ENCODE results near the gene WDR37. TPM values are rescaled to one million over a fixed set of nuclear protein-coding genes. Genes with fewer than 3 reads are reported as not detected.

The WDR37 gene
- total RNA-seq, 1 experiment from 2014 or later = 9.6 TPM

- intact Hi-C loops (cut with micrococcal nuclease; ENCODE audit: unreplicated experiment) (no loop called here), in situ Hi-C loops (cut with HindIII; ENCODE audit: low pct_unique_long_range_greater_than_20kb, low sequenced_read_pairs) (no loop called here)
- Histone ChIP-seq H3K9me3 (ENCODE audit: control insufficient read depth, insufficient read depth, low read depth, low read length) (no peaks in the 10 kb centered on the region), H3K27ac (ENCODE audit: low read length) (no peak overlapping the region), H3K36me3 (ENCODE audit: control insufficient read depth, insufficient read depth, low read length) (no peaks in the 10 kb centered on the region), H3K4me1 (ENCODE audit: control insufficient read depth, insufficient read depth, low read length) (no peaks in the 10 kb centered on the region), H3K27me3 (ENCODE audit: control insufficient read depth, insufficient read depth, low read length) (no peaks in the 10 kb centered on the region), H3K4me3 (ENCODE audit: low read depth in 2 of 2, low read length in 2 of 2) (no peak overlapping the region)
- ChIA-PET CTCF (no interaction called here), POLR2A (no interaction called here)
- TF ChIP-seq SIN3A (IDR thresholded peaks at IDR 0.05; ENCODE audit: borderline replicate concordance, insufficient read depth, low read depth, low read length) = no peak
- TF ChIP-seq CTCF (IDR thresholded peaks at IDR 0.05) = no peak; the same call in 1 of the 2 replicates
- no peak for TF ChIP-seq REST (IDR thresholded peaks at IDR 0.05; ENCODE audit: insufficient read depth in 1 of 2, low read depth in 2 of 2, low read length in 1 of 2)
- no peak for TF ChIP-seq TCF7L2 (IDR thresholded peaks at IDR 0.05; ENCODE audit: low read depth, low read length)
- no peak for TF ChIP-seq POLR2AphosphoS5 (IDR thresholded peaks at IDR 0.05; ENCODE audit: low read depth, low read length)
- no peak for ATAC-seq
- no TSS peak for BruUV-seq (replicated peaks)
- no peak for DNase-seq (ENCODE audit: low read depth, low spot score)
These were observed 45.8 kb downstream of the WDR37 start for GRCh38 chr10:1101946-1102345.

GRCh38 chr10:1102416-1102815, 46.2 kb downstream of the WDR37 start:
- H3K36me3 ChIP-seq (ENCODE audit: control insufficient read depth, insufficient read depth, low read length) = no peaks in the 10 kb centered on the region
- H3K27ac ChIP-seq (ENCODE audit: low read length) = no peak overlapping the region
- TF ChIP-seq CTCF (IDR thresholded peaks at IDR 0.05) (no peak), POLR2AphosphoS5 (IDR thresholded peaks at IDR 0.05; ENCODE audit: low read depth, low read length) (no peak), TCF7L2 (IDR thresholded peaks at IDR 0.05; ENCODE audit: low read depth, low read length) (no peak), SIN3A (IDR thresholded peaks at IDR 0.05; ENCODE audit: borderline replicate concordance, insufficient read depth, low read depth, low read length) (no peak), REST (IDR thresholded peaks at IDR 0.05; ENCODE audit: insufficient read depth in 1 of 2, low read depth in 2 of 2, low read length in 1 of 2) (no peak)
- intact Hi-C loops (cut with micrococcal nuclease; ENCODE audit: unreplicated experiment) (no loop called here), in situ Hi-C loops (cut with HindIII; ENCODE audit: low pct_unique_long_range_greater_than_20kb, low sequenced_read_pairs) (no loop called here)
- ChIA-PET POLR2A (no interaction called here), CTCF (no interaction called here)
- BruUV-seq (replicated peaks) = no TSS peak
- no peak for ATAC-seq
- DNase-seq (ENCODE audit: low read depth, low spot score) = no peak
- H3K4me1 ChIP-seq (ENCODE audit: control insufficient read depth, insufficient read depth, low read length) = no peaks in the 10 kb centered on the region
- H3K4me3 ChIP-seq (ENCODE audit: low read depth in 2 of 2, low read length in 2 of 2) = no peak overlapping the region
- no peaks in the 10 kb centered on the region for H3K27me3 ChIP-seq (ENCODE audit: control insufficient read depth, insufficient read depth, low read length)
- no peaks in the 10 kb centered on the region for H3K9me3 ChIP-seq (ENCODE audit: control insufficient read depth, insufficient read depth, low read depth, low read length)
